HUES48 (cell line): Measurements from ENCODE around the gene ATXN7L3.

ENCODE experiments used
- H3K27ac ChIP-seq: one replicate; pipeline ENCODE4 v1.7.0; 2013; ENCODE audit warnings: low read depth, low read length, inconsistent platforms
- H3K27me3 ChIP-seq: 2 replicates; pipeline ENCODE4 v1.6.1; 2013; ENCODE audit warnings: mild to moderate bottlenecking, low read length; ENCODE audit not compliant: control insufficient read depth, insufficient read depth
- H3K36me3 ChIP-seq: 2 replicates; pipeline ENCODE4 v1.6.1; 2013; ENCODE audit warnings: low read length; ENCODE audit not compliant: control insufficient read depth, insufficient read depth
- H3K4me1 ChIP-seq: 2 replicates; pipeline ENCODE4 v1.6.1; 2013; ENCODE audit warnings: mild to moderate bottlenecking, low read length; ENCODE audit not compliant: control insufficient read depth, insufficient read depth
- H3K4me3 ChIP-seq: 2 replicates; pipeline ENCODE4 v1.5.1; 2013; ENCODE audit warnings: mild to moderate bottlenecking, low read depth, low read length
- H3K9ac ChIP-seq: 2 replicates; pipeline ENCODE4 v1.6.1; 2013; ENCODE audit warnings: mild to moderate bottlenecking, low read depth, low read length, moderate library complexity
- H3K9me3 ChIP-seq: 2 replicates; pipeline ENCODE4 v1.6.1; 2013; ENCODE audit warnings: low read length; ENCODE audit not compliant: control insufficient read depth, insufficient read depth

ATXN7L3 gene

DNA sequence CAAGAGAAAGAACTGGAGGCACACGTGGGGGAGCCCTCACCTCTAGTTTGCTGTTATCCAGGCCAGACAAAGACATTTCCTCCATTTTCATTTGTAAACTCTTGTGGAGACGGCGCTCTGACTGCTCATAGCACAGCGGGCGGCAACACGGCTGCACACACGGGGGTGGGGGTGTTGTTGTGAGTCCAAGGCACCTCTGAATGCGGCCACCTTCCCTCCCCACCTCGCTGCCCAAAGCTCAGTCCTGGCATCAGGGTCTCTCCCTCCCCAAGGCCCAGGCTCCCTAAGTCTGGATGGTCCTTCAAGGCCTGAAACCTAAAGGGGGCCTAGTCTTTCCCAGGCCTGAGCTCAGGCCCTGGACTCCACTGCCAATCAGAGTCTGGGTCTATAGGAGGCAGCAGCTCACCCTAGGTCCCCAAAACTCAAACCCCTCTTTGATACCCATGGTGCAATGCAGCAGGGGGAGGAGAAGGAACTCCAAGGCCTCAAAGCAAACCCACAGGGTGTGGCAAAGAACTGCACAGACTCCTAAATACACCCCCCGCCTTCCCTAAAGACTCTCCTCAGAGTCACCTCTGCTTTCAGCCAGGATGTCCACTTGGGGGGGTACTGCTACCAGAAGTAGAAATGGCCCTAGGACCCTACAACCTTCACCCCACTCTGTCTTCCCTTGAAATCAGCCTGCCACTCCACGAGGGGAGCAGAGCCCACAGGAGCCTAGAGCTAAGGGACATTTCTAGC, 1.5 kb downstream of the ATXN7L3 start:
- peaks cover 8% of the 10 kb centered on the region; the same call in 1 of the 2 replicates for H3K4me1 ChIP-seq
- H3K9ac ChIP-seq = peak overlapping the region; percentile 70; the same call in 1 of the 2 replicates
- H3K27me3 ChIP-seq = no peaks in the 10 kb centered on the region
- no peaks in the 10 kb centered on the region for H3K9me3 ChIP-seq
- peaks cover 44% of the 10 kb centered on the region for H3K36me3 ChIP-seq
- peak overlapping the region; percentile 92 for H3K4me3 ChIP-seq
- H3K27ac ChIP-seq = peak overlapping the region; percentile 93

- Histone ChIP-seq H3K9ac (no peak overlapping the region), H3K27me3 (no peaks in the 10 kb centered on the region), H3K9me3 (no peaks in the 10 kb centered on the region), H3K4me1 (peaks cover 19% of the 10 kb centered on the region), H3K4me3 (no peak overlapping the region), H3K27ac (no peak overlapping the region), H3K36me3 (peaks cover 51% of the 10 kb centered on the region)
Measured at GRCh38 chr17:44197107-44197506, 2.6 kb downstream of the ATXN7L3 start.

- H3K27ac ChIP-seq = no peak overlapping the region
- no peaks in the 10 kb centered on the region for H3K9me3 ChIP-seq
- peaks cover 66% of the 10 kb centered on the region for H3K36me3 ChIP-seq
- H3K9ac ChIP-seq = no peak overlapping the region
- H3K4me1 ChIP-seq = peaks cover 31% of the 10 kb centered on the region
- no peaks in the 10 kb centered on the region for H3K27me3 ChIP-seq
- H3K4me3 ChIP-seq = no peak overlapping the region
Measured at GRCh38 chr17:44193326-44194084, 6.2 kb downstream of the ATXN7L3 start.

GRCh38 chr17:44192750-44193149, 6.9 kb downstream of the ATXN7L3 start:
- Histone ChIP-seq H3K27ac (peak overlapping the region; percentile 69), H3K36me3 (peaks cover 64% of the 10 kb centered on the region), H3K9me3 (no peaks in the 10 kb centered on the region), H3K27me3 (no peaks in the 10 kb centered on the region), H3K9ac (no peak overlapping the region), H3K4me3 (no peak overlapping the region), H3K4me1 (peaks cover 24% of the 10 kb centered on the region)

- H3K4me3 ChIP-seq = no peak overlapping the region
- H3K4me1 ChIP-seq = peaks cover 24% of the 10 kb centered on the region
- no peak overlapping the region for H3K9ac ChIP-seq
- H3K27ac ChIP-seq = peak overlapping the region; percentile 69
- H3K9me3 ChIP-seq = no peaks in the 10 kb centered on the region
- no peaks in the 10 kb centered on the region for H3K27me3 ChIP-seq
- peaks cover 57% of the 10 kb centered on the region for H3K36me3 ChIP-seq
Measured at GRCh38 chr17:44191941-44192496, 7.7 kb downstream of the ATXN7L3 start.

DNA sequence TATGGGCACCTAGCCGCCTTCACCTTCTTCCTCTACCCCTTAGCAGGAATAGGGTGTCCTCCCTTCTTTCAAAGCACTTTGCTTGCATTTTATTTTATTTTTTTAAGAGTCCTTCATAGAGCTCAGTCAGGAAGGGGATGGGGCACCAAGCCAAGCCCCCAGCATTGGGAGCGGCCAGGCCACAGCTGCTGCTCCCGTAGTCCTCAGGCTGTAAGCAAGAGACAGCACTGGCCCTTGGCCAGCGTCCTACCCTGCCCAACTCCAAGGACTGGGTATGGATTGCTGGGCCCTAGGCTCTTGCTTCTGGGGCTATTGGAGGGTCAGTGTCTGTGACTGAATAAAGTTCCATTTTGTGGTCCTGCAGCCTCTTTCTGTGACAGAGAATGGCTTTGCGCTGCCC, 8.3 kb downstream of the ATXN7L3 start:
- peak overlapping the region; percentile 69 for H3K27ac ChIP-seq
- H3K4me3 ChIP-seq = no peak overlapping the region
- H3K9me3 ChIP-seq = no peaks in the 10 kb centered on the region
- H3K27me3 ChIP-seq = no peaks in the 10 kb centered on the region
- H3K4me1 ChIP-seq = peaks cover 24% of the 10 kb centered on the region
- no peak overlapping the region for H3K9ac ChIP-seq
- H3K36me3 ChIP-seq = peaks cover 52% of the 10 kb centered on the region

DNA sequence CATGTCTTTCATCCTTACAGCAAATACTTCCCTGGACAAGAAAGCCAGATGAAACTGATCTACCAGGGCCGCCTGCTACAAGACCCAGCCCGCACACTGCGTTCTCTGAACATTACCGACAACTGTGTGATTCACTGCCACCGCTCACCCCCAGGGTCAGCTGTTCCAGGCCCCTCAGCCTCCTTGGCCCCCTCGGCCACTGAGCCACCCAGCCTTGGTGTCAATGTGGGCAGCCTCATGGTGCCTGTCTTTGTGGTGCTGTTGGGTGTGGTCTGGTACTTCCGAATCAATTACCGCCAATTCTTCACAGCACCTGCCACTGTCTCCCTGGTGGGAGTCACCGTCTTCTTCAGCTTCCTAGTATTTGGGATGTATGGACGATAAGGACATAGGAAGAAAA, 9.2 kb downstream of the ATXN7L3 start:
- no peak overlapping the region for H3K9ac ChIP-seq
- H3K4me1 ChIP-seq = peaks cover 24% of the 10 kb centered on the region
- H3K4me3 ChIP-seq = no peak overlapping the region
- no peak overlapping the region for H3K27ac ChIP-seq
- H3K9me3 ChIP-seq = no peaks in the 10 kb centered on the region
- H3K36me3 ChIP-seq = peaks cover 45% of the 10 kb centered on the region
- H3K27me3 ChIP-seq = no peaks in the 10 kb centered on the region

GRCh38 chr17:44188576-44189403, 10.9 kb downstream of the ATXN7L3 start:
- H3K4me1 ChIP-seq = peaks cover 24% of the 10 kb centered on the region
- H3K27ac ChIP-seq = no peak overlapping the region
- peaks cover 41% of the 10 kb centered on the region for H3K36me3 ChIP-seq
- H3K27me3 ChIP-seq = no peaks in the 10 kb centered on the region
- no peak overlapping the region for H3K4me3 ChIP-seq
- no peaks in the 10 kb centered on the region for H3K9me3 ChIP-seq
- H3K9ac ChIP-seq = no peak overlapping the region

DNA sequence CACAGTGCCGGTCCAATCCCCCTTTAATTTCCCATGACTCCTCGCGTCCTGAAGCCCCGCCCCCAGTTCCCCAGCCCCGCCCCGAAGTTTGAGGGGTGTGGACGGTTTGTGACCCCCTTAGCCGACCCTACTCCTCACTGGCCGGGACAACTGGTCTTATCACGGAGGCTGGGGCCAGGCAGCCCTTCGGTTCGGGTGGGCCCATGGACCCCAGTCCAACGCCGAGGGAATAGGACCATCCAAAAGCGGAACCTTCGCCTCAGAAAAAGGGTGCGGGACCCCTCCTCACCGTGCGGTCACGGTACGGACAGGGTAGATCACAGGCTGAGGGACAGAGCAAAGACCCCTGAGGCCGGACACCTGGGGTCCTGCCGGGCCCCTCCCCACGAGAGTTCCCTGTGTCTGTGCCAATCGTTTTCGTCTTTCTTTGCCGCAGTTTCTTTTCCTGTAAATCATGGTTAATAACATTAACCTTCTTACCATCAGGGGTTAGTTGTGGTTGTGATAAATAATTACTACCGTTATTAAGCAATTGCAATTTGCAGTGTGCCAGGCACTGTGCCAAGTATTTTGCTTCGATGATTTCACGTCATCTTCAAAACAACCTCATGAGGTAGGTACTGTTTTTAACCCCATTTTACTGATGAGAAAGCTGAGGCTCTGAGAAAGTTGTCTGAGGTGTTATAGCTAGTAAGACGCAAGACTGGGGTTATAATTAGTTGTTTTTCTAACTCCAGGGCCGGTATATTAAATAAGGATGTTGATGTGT, 12.4 kb downstream of the ATXN7L3 start:
- Histone ChIP-seq H3K27me3 (no peaks in the 10 kb centered on the region), H3K4me3 (peak overlapping the region; percentile 99), H3K27ac (peak overlapping the region; percentile 91), H3K9me3 (no peaks in the 10 kb centered on the region), H3K9ac (peak overlapping the region; percentile 86), H3K4me1 (peaks cover 14% of the 10 kb centered on the region), H3K36me3 (peaks cover 40% of the 10 kb centered on the region)
